ENCODE results near the gene SUN3.

SUN3 gene

DNA sequence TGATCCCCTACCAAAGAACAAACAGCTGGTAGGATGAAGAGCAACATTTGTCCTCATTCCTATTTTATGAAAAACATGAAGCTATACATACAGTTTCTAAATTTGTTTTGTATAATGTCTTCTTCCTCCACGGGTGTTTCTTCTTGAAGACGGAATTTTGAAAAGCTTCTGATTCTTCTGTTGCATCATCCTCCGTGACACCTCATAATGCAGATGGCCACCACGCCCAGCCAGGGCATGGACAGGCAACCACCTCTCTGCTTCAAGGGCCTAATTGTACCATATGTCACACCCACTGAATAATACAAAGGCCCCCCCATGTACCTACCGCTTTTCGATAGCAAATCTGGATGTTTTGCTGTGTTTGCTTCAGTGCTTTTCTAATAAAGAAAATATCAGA lies at the start of gene SUN3:
TSS of gene SUN3 (minus strand) at position 170 of the 400 bp plus-strand sequence. CDS start at position 1, 169 bp downstream.
- DNase-seq: no peak

- no peak for DNase-seq
Observed at GRCh38 chr7:48078470-48078869, 49.6 kb upstream of the SUN3 start.

- DNase-seq: no peak
Observed at GRCh38 chr7:48077423-48077822, 48.5 kb upstream of the SUN3 start.

GRCh38 chr7:48074204-48074654 lies 45.3 kb upstream of the SUN3 start:
- no peak for DNase-seq

DNA sequence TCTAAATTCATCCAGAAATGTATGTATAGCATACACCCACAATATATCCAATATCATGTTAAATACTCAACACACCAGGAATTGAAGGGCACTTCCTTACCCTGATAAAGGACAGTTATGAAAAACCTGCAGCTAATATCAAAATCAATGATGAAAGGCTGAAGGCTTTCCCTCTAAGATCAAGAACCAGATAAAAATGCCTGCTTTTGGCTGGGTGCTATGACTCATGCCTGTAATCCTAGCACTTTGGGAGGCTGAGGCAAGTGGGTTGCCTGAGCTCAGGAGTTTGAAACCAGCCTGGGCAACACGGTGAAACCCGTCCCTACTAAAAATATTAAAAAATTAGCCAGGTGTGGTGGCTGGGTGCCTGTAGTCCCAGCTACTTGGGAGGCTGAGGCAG lies 38.6 kb upstream of the SUN3 start:
- no peak for DNase-seq

DNA sequence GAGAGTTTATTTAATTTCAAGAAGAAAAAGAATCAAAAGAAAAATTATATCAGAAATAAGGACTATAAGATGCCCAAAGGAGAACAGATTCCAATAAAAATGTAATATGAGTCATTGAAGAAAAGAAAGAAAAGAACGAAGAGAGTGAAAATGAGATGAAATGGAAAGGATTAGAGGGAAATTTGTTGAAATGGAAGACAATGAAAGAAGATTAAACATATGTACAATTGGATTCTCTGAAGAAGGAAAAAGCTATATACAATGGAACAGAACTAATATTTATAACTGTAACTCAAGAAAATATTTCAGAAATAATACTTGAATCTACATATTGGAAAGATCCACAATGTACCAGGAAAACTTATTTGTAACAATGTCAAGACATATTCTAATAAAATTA lies 35.1 kb upstream of the SUN3 start:
- no peak for DNase-seq

DNA sequence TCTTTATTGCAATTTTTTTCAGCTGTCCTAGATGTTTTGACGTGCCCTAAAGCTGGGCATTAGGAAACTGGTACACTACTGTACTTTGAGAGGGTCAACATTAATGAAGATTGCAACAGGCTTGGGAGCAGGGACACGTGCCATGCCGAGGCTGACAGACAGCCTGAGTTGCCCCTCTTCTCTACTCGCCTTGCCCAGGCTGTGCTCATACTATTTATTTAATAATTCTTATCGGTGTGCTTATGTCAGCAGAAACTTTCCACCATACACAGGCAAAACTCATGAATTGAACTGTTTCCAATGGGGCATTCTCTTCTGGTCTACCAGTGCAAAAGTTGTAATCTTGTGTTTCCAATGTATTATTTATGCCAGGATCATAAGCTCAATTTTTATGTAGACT lies 30.8 kb upstream of the SUN3 start:
- no peak for DNase-seq

DNA sequence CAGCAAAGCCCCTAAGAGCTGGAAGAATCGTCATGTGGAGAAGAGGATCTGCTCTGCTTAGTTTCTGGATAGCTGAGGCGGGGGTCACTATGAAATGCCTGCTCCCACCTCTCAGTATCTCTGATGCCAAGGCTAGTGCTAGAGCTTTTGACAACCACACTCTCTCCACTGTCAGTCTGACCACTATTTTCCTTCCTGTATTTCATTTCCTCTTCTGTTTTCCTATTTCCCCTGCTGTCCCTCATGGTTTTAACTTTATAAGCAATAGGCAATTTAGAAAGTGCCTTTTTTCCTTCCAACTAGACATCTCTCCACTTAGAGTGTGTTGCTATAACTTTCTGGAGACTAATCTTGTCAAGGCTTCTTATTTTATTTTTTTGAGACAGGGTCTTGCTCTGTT lies 30.1 kb upstream of the SUN3 start:
- DNase-seq: no peak

DNA sequence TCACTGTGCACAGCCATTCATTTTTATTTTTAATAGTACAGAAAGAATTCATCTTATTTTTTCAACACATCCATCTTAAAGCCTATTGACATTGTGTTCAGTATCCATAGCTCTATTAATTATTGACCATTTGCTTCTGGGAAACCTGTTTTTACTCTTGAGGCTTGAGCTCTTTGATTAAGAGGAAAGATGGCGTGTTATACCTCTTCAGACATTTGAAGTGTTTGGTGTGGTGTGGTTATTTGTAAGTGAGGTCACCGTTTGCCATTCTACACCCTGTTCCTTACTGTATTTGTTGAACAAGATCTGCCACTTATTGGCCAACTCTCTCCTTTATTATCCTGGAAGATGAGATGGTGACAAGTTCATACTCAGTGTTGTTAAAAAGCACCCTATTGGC lies 24.8 kb upstream of the SUN3 start:
- no peak for DNase-seq

GRCh38 chr7:48052748-48053147 lies 23.8 kb upstream of the SUN3 start:
- DNase-seq: no peak

DNA sequence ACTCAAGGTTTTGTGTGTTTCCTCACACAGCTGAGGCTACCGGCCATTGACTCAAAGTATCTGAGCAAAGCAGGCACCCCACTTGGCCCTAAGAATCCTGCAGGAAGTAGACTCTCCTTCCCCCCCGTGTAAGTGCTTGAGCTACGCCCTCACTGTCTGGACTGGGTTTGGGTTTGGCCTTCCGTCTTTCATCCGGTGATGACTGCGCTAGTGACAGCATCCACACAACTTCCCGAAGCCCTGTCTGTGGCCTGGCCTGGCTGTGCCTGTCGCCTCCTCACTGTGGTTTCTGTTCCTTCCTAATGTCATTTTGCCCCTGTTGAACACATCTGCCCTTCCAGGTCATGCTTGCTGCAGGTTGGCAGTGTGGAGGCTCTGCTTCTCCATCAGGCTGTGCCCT lies 20.9 kb upstream of the SUN3 start:
- DNase-seq: no peak

- DNase-seq: no peak
Observed at GRCh38 chr7:48048113-48048512, 19.2 kb upstream of the SUN3 start.

DNA sequence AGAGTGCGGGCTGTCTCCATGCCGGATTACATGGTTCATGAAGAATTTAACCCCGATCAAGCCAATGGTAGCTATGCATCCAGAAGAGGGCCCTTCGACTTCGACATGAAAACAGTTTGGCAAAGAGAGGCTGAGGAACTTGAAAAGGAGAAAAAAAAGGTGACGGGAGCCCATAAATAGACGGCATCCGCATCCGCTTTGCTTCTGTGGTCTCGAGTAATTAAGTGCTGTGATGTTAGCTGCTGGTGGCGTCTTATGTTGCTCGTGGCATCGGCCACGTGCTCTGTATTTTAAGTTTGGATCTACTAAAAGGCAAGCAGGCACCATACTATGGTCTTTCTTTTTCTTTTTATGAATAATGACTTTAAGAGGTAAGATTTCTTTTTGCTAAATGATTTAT lies 17.6 kb upstream of the SUN3 start:
- DNase-seq: no peak

- DNase-seq: no peak
Observed at GRCh38 chr7:48045195-48045765, 16.4 kb upstream of the SUN3 start.

GRCh38 chr7:48042636-48043035 lies 13.7 kb upstream of the SUN3 start:
- DNase-seq: no peak

GRCh38 chr7:48042216-48042615 lies 13.3 kb upstream of the SUN3 start:
- DNase-seq: no peak

DNA sequence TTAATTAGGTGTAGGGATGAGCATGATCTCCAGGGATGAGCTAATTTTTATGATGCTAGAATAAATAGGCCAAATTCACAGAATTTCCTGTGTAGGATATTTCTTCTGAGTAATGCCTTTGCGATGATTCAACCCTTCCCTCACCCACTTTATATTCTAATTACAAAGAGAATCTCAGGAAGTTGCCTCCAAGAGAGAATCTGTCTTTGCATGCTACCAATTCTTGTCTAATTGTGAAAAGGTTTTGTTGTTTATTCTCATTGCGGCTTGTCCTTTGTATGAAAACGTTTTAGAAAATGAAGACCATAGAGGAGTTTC lies 12.7 kb upstream of the SUN3 start:
- DNase-seq: no peak

DNA sequence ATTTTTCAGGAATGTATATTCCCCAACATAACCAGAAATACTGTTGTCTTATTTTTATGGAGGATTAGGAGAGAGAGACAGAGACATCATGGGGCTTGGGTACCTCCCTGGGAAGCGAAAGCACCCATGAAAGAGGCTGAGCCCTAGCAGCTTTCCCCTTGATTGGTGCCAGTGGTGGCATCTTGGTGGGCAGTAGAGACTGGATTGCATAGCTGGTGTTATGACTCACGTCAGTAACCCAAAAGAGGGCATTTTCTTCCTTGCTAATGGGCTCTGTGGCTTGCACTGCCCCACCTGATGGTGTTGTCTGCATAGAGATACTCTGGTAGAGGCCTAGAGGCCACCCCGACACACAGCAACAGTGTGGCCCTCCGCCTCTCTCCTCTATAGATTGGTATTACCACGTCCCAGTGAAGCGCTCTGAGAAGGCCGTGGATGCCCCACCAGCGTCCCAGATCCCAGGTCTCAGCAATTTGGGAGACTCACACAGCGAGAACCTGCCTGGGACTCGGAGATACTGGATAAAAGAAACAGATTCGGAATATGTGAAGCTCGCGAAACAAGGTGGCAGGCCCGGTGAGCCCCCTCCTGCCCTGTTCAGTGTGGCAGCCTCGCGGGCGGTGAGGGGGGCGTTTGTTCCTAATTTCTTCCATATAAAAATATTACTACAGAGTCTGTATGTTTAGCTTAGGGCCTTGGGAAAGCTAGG lies 12.2 kb upstream of the SUN3 start:
- DNase-seq: no peak

- no peak for DNase-seq
Observed at GRCh38 chr7:48038815-48039506, 10.1 kb upstream of the SUN3 start.

GRCh38 chr7:48035967-48036478 lies 7.1 kb upstream of the SUN3 start:
- DNase-seq: peak; percentile 52

DNA sequence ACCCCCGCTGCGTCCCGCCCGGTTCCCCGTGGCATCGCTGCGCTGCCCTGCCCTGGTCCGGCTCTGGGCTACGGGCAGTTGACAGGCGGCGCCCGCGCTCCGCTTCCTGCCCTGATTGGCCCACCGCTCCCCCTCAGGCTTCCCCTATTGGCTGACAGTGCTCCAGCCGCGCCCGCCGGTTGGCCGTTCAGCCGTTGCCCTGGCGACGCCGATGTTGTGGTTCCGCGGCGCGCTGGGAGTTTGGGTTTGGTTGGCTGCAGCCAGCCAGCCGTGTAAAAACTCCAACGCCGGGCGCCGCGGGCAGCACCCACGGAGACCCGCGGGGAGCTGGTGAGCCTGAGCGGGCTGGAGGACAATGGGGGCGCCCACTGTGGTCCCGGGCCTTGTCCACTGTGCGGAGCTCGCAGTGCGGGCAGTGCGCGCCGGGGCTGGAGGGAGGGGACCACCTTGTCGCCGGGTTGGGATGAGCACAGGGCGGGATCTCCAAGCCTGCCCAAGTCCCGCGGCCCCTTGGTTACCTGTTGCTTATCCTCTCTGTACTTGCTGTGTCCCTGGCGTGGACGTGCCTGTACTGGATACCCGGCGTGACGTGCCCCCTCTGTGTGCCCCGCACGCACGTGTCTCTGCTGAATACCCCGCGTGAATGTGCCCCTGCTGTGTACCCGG lies 6.5 kb upstream of the SUN3 start, which contains the start of gene C7orf57:
TSS of gene C7orf57 (plus strand) at position 243 of the 666 bp plus-strand sequence. CDS start 766 bp downstream, outside the sequence.
- peak; percentile 89 for DNase-seq

- DNase-seq: no peak
Observed at GRCh38 chr7:48033922-48034321, 5.0 kb upstream of the SUN3 start.

DNA sequence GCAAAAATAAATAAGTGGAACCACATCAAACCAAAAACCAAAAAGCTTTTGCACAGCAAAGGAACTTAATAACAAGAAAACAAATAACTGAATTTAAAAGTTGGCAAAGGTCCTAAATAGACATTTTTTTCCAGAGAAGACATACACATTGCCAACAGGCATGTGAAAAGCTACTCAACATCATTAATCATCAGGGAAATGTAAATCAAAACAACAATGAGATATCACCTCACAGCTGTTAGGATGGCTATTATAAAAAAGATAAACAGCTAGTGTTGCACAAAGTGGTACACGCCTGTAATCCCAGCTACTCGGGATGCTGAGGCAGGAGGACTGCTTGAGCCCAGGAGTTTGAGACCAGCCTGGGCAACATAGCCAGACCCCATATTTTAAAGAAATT lies 2.2 kb upstream of the SUN3 start:
- DNase-seq: no peak

- DNase-seq: no peak
Observed at GRCh38 chr7:48025624-48026023, 3.3 kb downstream of the SUN3 start.
